GM19328 (cell line): ENCODE data around the gene EVX1.

Source experiments
- ATAC-seq: cut with Tn5 transposase; IDR thresholded peaks from one replicate; pipeline ENCODE4 v1.9.1; 2021; ENCODE audit warnings: mild to moderate bottlenecking, moderate library complexity; ENCODE audit not compliant: unreplicated experiment

The EVX1 gene

GRCh38 chr7:27242555-27243339 lies at the start of gene EVX1:
Gene EVX1 (plus strand): TSS chr7:27242802. CDS start chr7:27243031, 229 bp downstream.
- ATAC-seq = no peak

DNA sequence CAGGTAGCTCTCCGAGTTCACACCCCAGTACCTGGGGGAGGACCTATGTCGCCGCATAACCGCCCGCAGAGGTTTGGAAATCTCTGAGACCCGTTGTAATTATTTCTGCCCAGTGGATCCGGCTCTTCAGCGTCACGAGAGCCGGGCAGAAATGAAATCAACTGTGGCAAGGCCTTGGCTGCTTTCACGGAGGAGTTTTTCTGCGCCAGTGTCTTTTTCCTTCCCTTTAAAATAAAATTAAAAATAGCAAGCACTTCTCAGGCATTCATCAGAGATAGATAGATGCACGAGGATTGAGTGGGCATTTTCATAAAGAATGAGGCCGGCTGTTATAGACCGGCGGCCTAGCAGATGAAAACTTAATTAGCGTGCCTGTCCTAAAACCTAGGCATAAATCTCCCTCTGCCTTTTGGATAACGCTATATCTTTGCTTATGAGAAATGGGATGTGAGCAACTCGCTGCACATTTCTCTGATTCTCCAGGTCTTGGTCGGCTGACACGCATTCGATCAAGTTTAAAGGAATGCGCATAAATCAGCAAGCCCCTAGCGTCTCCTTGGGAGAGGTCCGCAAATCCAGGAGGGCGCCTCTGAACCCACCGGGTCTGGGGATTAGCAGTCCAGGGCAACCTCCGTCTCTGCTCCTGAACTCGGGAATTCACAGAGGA lies 49.1 kb upstream of the EVX1 start:
- ATAC-seq = no peak

GRCh38 chr7:27194002-27194352 lies 48.6 kb upstream of the EVX1 start:
- no peak for ATAC-seq

GRCh38 chr7:27194686-27195379 lies 47.8 kb upstream of the EVX1 start:
- no peak for ATAC-seq

DNA sequence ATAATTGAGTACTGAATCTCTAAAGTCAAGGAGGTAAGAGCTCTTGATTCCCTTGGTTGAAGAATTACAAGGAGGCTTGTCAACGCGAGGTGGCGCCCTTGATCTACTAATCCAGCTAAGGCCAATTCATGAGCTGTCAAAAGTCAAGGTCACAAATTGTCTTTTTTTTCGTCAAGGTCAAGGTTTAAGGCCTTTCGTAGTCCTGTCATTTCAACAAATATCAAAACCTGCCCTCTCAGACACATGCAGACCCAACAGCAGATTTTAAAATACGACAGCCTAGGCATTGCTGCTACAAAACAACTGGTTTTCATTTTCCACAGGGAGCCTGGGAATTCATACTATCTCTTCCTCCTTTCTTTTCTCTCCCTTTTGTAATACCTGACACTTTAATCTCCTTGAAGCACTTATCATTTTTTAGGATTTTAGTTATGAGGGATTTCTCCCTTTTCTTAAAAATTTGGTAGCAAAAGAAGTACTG lies 46.3 kb upstream of the EVX1 start:
- no peak for ATAC-seq

DNA sequence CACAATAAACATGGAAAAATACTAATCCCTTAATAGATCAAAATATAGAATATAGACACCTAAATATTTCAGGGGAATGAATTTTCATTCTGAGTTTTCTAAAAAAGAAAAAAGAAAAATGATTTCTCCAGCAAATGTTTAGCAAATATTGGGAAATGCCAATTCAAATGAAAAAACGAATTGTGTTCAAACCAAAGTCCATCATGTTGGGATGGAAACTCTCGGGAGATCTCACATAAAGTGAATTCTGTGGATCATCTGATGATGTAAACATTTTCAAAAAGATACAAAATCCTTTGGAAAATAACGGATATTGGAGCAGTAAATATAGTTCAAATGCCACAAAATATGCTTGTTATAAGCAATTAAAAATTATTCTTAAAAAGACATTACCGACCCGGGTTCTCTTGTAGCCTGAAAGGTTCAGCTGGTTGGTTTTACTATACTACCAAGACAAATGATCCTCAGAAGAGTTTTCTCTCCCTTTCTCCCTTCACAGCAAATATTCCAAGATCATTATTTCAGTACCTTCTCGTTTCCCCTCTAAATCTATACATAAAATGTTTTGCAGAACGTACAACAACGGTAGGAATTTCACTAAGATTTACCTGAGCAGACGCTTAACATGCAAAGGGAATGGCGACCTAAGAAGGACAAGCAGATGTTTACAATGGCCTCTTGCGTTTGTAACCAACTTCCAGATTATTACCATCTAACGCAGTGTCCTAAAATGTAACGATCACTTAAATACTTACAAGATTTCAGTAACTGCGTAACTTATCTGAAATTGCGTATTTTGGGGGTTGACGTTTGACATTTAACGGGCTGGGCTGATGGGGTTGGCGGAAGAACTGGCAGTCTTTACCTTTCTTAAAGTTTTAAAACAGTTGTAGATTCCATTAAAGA lies 45.2 kb upstream of the EVX1 start:
- ATAC-seq = no peak

DNA sequence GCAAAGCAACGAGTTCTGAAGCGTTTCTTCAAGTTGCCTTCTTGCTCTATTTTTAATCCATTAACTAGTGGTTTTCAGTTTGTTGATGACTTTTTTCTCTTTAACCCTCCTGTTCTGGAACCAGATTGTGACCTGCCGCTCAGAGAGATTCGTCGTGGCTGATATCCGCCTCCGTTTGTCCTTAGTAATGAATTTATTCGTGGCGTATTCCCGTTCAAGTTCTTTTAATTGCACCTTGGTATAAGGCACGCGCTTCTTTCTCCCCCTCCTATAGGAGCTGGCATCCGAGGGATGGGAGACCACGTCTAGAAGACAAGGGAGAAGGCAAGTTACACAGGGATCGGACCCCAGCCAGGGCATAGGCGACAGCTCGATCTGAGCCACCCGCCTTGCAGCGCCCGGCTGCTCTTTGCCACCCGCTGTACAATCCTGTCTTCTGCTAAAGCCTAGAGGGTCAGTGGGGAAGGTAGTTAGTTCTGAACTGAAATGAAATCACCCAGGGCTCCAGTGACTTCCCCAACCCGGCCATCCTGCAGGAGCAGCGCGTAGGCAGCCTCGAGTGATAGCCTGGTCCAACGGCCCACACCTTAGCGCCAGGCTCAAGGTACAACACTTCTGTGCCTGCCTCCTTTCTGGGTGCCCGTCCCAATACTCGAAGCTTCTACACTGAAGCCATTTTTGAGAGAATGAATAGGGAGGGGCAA lies 44.3 kb upstream of the EVX1 start:
- ATAC-seq = no peak

DNA sequence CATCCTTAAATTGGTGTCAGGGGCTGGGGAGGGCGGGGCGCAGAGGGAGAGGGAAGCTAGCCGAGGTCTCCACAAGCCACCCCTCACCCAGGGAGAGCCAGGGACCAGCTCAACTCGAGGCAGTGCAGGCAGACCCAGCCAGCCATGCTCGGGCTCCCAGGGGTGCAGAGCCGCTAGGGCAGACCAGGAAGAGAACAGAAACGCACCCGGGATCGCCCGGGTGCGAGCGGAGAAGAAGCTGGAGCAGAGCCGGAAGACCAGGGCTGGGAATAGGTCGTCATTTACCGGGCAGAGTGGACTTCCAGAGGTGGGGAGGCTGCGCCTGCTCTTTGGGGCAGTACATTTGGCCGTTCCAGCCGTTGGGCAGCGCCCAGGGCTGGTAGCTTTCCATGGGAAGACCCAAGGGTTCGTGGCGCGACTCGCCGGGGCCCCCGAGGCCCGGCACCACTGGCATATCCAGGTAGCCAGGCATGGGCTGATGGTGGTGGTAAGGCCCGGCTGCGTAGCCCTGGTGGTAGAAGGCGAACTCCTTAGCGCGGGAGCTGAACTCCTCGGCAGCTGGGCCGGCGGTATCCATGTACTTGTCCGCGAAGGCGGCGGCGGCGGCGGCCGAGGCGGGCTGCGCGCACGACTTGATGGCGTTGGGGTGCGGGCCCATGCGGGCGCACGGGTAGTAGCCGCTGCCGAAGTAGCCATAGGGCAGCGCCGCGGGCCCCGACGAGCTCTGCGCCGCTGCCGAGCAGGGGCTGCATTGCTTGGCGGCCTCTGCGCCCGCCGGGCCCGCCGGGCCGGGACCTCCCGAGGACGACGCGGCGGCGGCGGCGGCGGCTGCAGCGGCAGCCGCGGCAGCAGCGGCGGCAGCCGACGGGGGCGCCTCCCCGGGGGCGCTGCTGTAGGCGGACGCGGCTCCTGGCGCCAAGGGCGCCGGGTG lies 43.5 kb upstream of the EVX1 start:
- no peak for ATAC-seq

DNA sequence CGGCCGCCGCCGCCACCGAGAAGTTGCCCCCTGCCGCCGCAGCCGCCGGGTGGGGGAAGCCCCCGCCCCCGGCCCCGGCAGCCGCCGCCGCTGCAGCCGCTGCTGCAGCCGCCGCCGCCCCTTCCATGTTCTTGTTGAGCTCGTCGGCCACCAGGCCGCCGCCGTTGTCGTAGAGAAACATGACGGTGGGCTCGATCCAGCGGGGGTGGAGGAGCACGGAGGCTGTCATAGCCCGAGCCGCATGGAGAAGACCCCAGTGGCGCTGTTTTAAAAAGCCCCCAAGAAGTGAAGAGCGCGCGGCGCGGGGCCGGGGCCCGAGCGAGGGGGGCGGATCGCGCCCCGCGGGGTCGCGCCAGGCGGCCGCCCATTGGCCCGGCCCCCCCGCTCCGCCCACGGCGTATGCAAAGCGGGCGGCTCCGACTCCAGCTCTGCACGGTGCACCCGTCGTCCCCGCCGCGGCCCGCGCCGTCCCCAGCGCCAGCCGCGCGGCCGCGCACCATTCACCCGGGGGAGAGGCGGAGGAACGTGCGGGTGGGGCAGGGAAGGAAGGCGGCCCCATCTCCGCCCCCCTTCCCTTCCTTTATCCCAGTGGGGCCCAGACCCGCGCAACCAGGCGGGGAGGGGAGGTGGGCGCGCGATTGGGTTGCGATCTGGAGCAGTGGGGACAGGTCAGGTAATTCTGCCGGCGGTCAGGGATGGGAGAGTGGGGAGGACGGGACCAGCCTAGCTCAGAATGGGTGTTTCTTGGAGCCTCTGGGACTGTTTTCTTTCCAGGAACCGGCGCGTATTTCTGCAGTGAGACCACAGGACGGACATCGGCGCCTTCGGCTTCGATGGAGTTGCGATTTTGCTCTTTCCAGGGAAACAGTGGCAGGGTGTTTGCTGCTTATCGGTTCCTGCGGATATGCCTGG lies 42.5 kb upstream of the EVX1 start, which contains the start of gene HOXA13:
Gene HOXA13 (minus strand): TSS at position 243 of the 912 bp plus-strand sequence. CDS start 14 bp downstream, at position 229.
- no peak for ATAC-seq

DNA sequence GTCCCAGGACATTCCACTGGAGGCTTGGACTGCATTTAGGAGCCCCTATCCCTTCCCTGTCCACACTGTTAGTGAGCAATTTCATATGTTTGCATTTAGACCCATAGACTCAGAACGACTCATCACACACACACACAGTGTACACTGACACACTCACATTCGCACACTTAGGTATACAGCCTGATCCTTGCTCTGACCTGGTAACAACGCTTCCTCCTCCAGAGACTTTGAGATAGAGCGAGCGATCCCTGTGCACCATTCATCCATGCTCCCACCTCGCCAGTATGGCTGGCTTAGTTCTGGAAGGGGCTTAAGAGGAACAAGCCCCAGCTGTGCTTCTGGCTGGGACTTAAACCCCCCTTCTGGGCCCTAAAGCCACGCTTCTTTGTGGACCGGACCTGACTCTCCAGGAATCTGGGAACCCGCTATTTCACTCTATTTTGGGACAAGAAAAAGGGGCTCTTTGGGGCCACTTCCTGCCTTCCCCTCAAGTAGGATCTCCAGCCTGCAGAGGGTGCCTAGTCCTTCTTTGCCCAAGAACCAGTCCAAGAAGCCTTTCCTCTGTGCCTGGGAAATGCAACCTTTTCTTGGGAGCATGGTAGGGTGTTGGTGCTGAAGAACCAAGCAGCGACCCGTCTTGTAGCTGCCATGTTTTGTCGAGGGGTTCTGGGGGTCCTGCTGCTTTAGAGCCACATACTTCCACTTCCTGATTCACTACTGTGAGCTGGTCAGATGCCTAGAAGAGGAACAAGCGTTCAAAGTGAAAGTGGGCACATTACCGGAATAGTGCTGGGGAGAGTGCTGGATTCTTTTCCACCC lies 41.6 kb upstream of the EVX1 start:
- no peak for ATAC-seq

DNA sequence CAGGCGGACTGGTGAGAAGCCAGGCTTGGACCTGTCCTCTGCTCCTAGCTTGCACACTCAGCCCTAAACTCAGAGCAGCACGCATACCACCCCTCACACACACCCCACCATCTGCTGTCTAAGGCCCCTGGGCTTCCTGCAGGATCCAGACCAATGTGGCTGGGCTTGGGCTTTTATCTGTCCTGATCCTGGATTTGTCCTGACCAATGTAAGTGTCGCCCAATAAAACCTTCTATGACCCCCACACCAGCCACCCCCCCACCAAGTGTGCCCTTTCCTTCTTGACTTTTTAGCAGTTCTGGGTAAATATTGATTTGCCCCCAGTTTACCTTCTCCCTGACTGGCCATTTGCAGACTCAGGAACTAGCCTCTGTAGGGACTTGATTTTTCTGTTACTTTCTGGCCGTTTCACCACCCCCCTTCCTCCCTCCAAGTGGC lies 41.0 kb upstream of the EVX1 start:
- ATAC-seq = no peak

DNA sequence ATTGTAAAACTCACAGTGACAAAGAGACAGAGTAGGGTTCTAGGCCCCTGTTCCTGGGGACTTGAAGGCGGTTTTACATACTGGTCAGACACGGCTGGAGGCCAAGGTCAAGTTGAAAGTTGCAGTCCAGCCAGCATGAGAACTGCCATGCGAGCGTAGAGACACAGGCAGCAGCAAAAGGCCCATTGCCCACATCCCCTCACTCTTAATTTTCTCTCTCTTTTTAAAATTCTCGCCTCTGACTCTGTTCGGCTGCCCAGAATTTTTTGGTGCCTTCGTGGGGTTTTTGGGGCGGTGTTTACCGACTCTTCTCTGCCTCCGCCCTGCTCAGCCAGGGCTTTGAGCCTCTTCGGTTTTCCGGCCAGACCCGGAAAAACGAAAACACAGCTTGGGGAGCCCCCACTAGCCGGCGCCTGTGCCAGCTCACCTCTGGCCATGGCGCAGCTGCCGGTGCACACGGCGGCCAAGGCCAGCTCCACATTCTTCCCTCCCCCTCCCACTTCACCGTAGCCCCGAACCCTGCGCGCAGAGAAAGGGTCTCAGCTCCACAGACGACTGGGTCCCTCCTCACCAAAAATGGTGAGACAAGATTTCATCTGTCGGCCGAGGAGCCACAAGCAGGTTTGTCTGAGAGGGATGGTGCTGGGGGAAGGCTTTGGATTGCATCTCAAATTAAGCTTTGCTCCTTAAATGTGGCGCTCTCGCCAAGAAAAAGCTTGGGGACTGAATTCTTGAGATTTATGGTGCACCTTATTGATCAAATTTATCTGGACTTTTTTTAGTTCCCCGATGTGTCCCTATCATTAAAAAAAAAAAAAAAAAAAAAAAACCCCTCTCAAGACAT lies 40.4 kb upstream of the EVX1 start:
- no peak for ATAC-seq

GRCh38 chr7:27202862-27203134 lies 39.8 kb upstream of the EVX1 start:
- ATAC-seq = no peak

GRCh38 chr7:27203365-27203953 lies 39.1 kb upstream of the EVX1 start:
- no peak for ATAC-seq

GRCh38 chr7:27203964-27204594 lies 38.5 kb upstream of the EVX1 start:
- ATAC-seq = no peak
